Measurements from ENCODE around the gene LGR4.

DNA sequence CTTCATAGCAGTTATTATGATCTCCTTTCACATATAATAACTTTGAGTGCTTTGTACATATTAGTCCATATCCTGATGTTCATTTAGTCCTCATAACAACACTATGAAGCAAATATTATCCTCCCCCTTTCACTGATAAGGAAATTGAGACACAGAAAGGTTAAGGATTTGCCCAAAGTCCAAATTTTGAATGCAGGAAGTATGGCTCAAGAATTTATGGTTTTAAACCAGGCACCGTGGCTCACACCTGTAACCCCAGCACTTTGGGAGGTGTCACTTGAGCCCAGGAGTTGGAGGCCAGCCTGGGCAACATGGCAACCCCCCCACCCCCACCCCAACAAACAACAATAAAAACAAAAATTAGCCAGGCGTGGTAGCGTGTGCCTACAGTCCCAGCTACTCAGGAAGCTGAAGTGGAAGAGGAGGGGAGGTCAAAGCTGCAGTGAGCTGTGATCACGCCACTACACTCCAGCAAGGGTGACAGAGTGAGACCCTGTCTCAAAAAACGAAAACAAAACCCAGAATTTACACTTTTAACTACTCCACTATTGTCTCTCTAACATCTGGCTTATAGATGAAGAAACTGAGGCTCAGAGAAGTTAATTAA lies 118.1 kb downstream of the LGR4 start:
- TF ChIP-seq ZBTB7A (tag by site-specific recombination; IDR thresholded peaks at IDR 0.05; ENCODE audit: low read depth) = no peak
- 0 out of 2 replicates have a peak, but pooled peaks have one; percentile 35 for TF ChIP-seq TCF7L2 (IDR thresholded peaks at IDR 0.05; ENCODE audit: borderline replicate concordance, low read depth, low read length)
- TF ChIP-seq, protein P1, sequence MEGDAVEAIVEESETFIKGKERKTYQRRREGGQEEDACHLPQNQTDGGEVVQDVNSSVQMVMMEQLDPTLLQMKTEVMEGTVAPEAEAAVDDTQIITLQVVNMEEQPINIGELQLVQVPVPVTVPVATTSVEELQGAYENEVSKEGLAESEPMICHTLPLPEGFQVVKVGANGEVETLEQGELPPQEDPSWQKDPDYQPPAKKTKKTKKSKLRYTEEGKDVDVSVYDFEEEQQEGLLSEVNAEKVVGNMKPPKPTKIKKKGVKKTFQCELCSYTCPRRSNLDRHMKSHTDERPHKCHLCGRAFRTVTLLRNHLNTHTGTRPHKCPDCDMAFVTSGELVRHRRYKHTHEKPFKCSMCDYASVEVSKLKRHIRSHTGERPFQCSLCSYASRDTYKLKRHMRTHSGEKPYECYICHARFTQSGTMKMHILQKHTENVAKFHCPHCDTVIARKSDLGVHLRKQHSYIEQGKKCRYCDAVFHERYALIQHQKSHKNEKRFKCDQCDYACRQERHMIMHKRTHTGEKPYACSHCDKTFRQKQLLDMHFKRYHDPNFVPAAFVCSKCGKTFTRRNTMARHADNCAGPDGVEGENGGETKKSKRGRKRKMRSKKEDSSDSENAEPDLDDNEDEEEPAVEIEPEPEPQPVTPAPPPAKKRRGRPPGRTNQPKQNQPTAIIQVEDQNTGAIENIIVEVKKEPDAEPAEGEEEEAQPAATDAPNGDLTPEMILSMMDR (tag by site-specific recombination; IDR thresholded peaks at IDR 0.05) = no peak
- TF ChIP-seq ZNF792 (tag by site-specific recombination; IDR thresholded peaks at IDR 0.05) = no peak
- TF ChIP-seq ZSCAN30 (tag by site-specific recombination; IDR thresholded peaks at IDR 0.05) = no peak
- no peak for TF ChIP-seq YY1 (tag by site-specific recombination; IDR thresholded peaks at IDR 0.05)
- TF ChIP-seq KLF9 (tag by site-specific recombination; IDR thresholded peaks at IDR 0.05; ENCODE audit: low read depth) = no peak
- TF ChIP-seq MYNN (tag by site-specific recombination; IDR thresholded peaks at IDR 0.05; ENCODE audit: borderline replicate concordance) = no peak
- TF ChIP-seq ZNF777 (tag by site-specific recombination; IDR thresholded peaks at IDR 0.05; ENCODE audit: borderline replicate concordance) = no peak
- TF ChIP-seq, protein P2, sequence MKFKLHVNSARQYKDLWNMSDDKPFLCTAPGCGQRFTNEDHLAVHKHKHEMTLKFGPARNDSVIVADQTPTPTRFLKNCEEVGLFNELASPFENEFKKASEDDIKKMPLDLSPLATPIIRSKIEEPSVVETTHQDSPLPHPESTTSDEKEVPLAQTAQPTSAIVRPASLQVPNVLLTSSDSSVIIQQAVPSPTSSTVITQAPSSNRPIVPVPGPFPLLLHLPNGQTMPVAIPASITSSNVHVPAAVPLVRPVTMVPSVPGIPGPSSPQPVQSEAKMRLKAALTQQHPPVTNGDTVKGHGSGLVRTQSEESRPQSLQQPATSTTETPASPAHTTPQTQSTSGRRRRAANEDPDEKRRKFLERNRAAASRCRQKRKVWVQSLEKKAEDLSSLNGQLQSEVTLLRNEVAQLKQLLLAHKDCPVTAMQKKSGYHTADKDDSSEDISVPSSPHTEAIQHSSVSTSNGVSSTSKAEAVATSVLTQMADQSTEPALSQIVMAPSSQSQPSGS (tag by site-specific recombination; IDR thresholded peaks at IDR 0.05; ENCODE audit: low read depth) = no peak
- TF ChIP-seq ZNF292 (tag by site-specific recombination; IDR thresholded peaks at IDR 0.05; ENCODE audit: borderline replicate concordance, low read depth) = no peak
